BE2C (cell line): ENCODE measurements around the gene LIN9.

Experiments
- DNase-seq: peaks from one replicate; pipeline ENCODE4 v3.0.0-alpha.2; 2020
- H3K27me3 ChIP-seq: fragments of 250-450 bp; sonication (Bioruptor Pico); 2 replicates; pipeline ENCODE4 v1.5.1; 2020; ENCODE audit warnings: mild to moderate bottlenecking
- H3K36me3 ChIP-seq: fragments of 250-450 bp; sonication (Bioruptor Pico); 2 replicates; pipeline ENCODE4 v1.5.1; 2020; ENCODE audit warnings: mild to moderate bottlenecking
- H3K4me1 ChIP-seq: fragments of 250-450 bp; sonication (Bioruptor Pico); 2 replicates; pipeline ENCODE4 v1.5.1; 2020
- H3K4me3 ChIP-seq: 2 replicates; pipeline ENCODE4 v1.5.1; 2011; ENCODE audit warnings: low read depth, low read length
- H3K9me3 ChIP-seq: fragments of 250-450 bp; sonication (Bioruptor Pico); 2 replicates; pipeline ENCODE4 v1.5.1; 2020
- CTCF ChIP-seq: IDR thresholded peaks from 2 replicates; pipeline ENCODE4 v1.5.1; 2012; ENCODE audit warnings: mild to moderate bottlenecking, low read depth, low read length

The LIN9 gene

GRCh38 chr1:226233806-226234205 is 75.2 kb downstream of the LIN9 start:
- Histone ChIP-seq H3K4me1 (no peaks in the 10 kb centered on the region), H3K9me3 (no peaks in the 10 kb centered on the region), H3K4me3 (no peak overlapping the region), H3K27me3 (no peaks in the 10 kb centered on the region), H3K36me3 (peaks cover 23% of the 10 kb centered on the region)
- no peak for DNase-seq
- TF ChIP-seq CTCF: no peak

- no peaks in the 10 kb centered on the region for H3K4me1 ChIP-seq
- no peaks in the 10 kb centered on the region for H3K9me3 ChIP-seq
- no peaks in the 10 kb centered on the region for H3K27me3 ChIP-seq
- DNase-seq: no peak
- no peak overlapping the region for H3K4me3 ChIP-seq
- no peak for TF ChIP-seq CTCF
- H3K36me3 ChIP-seq: peaks cover 21% of the 10 kb centered on the region
Measured at GRCh38 chr1:226233293-226233692, 75.7 kb downstream of the LIN9 start.

- no peak overlapping the region for H3K4me3 ChIP-seq
- no peak for TF ChIP-seq CTCF
- no peaks in the 10 kb centered on the region for H3K36me3 ChIP-seq
- no peaks in the 10 kb centered on the region for H3K4me1 ChIP-seq
- peaks cover 5% of the 10 kb centered on the region; the same call in 1 of the 2 replicates for H3K27me3 ChIP-seq
- H3K9me3 ChIP-seq: no peaks in the 10 kb centered on the region
- DNase-seq: no peak
Measured at GRCh38 chr1:226226601-226227000, 82.4 kb downstream of the LIN9 start.

GRCh38 chr1:226223786-226224244 is 85.1 kb downstream of the LIN9 start:
- no peak for TF ChIP-seq CTCF
- H3K4me3 ChIP-seq: peak overlapping the region; percentile 63
- H3K27me3 ChIP-seq: peaks cover 5% of the 10 kb centered on the region; the same call in 1 of the 2 replicates
- H3K36me3 ChIP-seq: no peaks in the 10 kb centered on the region
- no peaks in the 10 kb centered on the region for H3K9me3 ChIP-seq
- peak; percentile 38 for DNase-seq
- no peaks in the 10 kb centered on the region for H3K4me1 ChIP-seq

- Histone ChIP-seq H3K4me1 (no peaks in the 10 kb centered on the region), H3K4me3 (peak within 1 kb of the TSS; percentile 63), H3K36me3 (no peaks in the 10 kb centered on the region), H3K27me3 (peaks cover 5% of the 10 kb centered on the region; the same call in 1 of the 2 replicates), H3K9me3 (no peaks in the 10 kb centered on the region)
- DNase-seq: peak; percentile 27
- TF ChIP-seq CTCF: no peak
Measured at GRCh38 chr1:226223157-226223785, 85.7 kb downstream of the LIN9 start, which contains the start of gene MIXL1. MIXL1 (plus strand) TSS chr1:226223664; CDS start chr1:226223682, 18 bp downstream.

- no peak for DNase-seq
- Histone ChIP-seq H3K4me1 (no peaks in the 10 kb centered on the region), H3K9me3 (no peaks in the 10 kb centered on the region), H3K4me3 (no peak overlapping the region), H3K36me3 (no peaks in the 10 kb centered on the region), H3K27me3 (peaks cover 5% of the 10 kb centered on the region; the same call in 1 of the 2 replicates)
- TF ChIP-seq CTCF: no peak
Measured at GRCh38 chr1:226222686-226223085, 86.3 kb downstream of the LIN9 start.
